GM19193 (cell line): ENCODE results near the gene KCNQ1.

ENCODE experiments used
- POLR2A ChIP-seq: IDR thresholded peaks from 4 replicates; pipeline ENCODE4 v1.6.1; 2011; ENCODE audit not compliant: insufficient read depth, insufficient read length; ENCODE audit errors: extremely low read depth

The KCNQ1 gene

GRCh38 chr11:2683806-2684205 lies 239.0 kb downstream of the KCNQ1 start:
- TF ChIP-seq POLR2A = no peak

- no peak for TF ChIP-seq POLR2A
Measured at GRCh38 chr11:2684581-2684980, 239.8 kb downstream of the KCNQ1 start.

GRCh38 chr11:2685051-2685450 lies 240.2 kb downstream of the KCNQ1 start:
- no peak for TF ChIP-seq POLR2A

- TF ChIP-seq POLR2A = no peak
Measured at GRCh38 chr11:2685566-2686359, 241.0 kb downstream of the KCNQ1 start.

GRCh38 chr11:2686360-2687222 lies 241.8 kb downstream of the KCNQ1 start:
- TF ChIP-seq POLR2A = no peak

GRCh38 chr11:2687223-2687530 lies 242.4 kb downstream of the KCNQ1 start:
- no peak for TF ChIP-seq POLR2A

GRCh38 chr11:2687782-2688191 lies 243.0 kb downstream of the KCNQ1 start:
- no peak for TF ChIP-seq POLR2A

GRCh38 chr11:2688381-2689231 lies 243.8 kb downstream of the KCNQ1 start:
- no peak for TF ChIP-seq POLR2A

GRCh38 chr11:2689651-2690575 lies 245.1 kb downstream of the KCNQ1 start:
- TF ChIP-seq POLR2A = no peak

GRCh38 chr11:2690596-2691354 lies 246.0 kb downstream of the KCNQ1 start:
- no peak for TF ChIP-seq POLR2A

GRCh38 chr11:2691355-2691761 lies 246.6 kb downstream of the KCNQ1 start:
- TF ChIP-seq POLR2A = no peak

- no peak for TF ChIP-seq POLR2A
Measured at GRCh38 chr11:2691991-2692875, 247.4 kb downstream of the KCNQ1 start.
